Bronchial smooth muscle cell (primary cell): ENCODE measurements around the gene OR5K3. TPM values are rescaled to one million over a fixed set of nuclear protein-coding genes. Genes with fewer than 3 reads are reported as not detected.

Experiments
- total RNA-seq: library from RNA; depleted of rRNA; stranded (reverse); fragments of >200 nt; gene quantifications from 2 replicates; pipeline ENCODE4 v1.2.1, GENCODE V29; 2014

The OR5K3 gene
- not detected in 2 replicates for total RNA-seq

GRCh38 chr3:98390366-98390765, at the start of gene OR5K3:
Gene OR5K3, plus strand, starts transcription at chr3:98390666. Its CDS starts 0 bp downstream, at chr3:98390666.

GRCh38 chr3:98353554-98353953, 36.9 kb upstream of the OR5K3 start, which contains the start of gene OR5K4:
Gene OR5K4, plus strand, starts transcription at chr3:98353854. Its CDS starts 0 bp downstream, at chr3:98353854.

Other genes with a start within 250 kb of the OR5K3 start
- not detected in 2 replicates for gene OR5H14, start 243.2 kb upstream of the OR5K3 start, total RNA-seq
- not detected in 2 replicates for gene OR5H15, start 224.0 kb upstream of the OR5K3 start, total RNA-seq
- gene OR5H6, start 126.4 kb upstream of the OR5K3 start, total RNA-seq = not detected in 2 replicates
- not detected in 2 replicates for gene OR5H2, start 108.2 kb upstream of the OR5K3 start, total RNA-seq
- gene OR5K4, start 36.8 kb upstream of the OR5K3 start, total RNA-seq = not detected in 2 replicates
- gene OR5K1, start 72.5 kb downstream of the OR5K3 start, total RNA-seq = not detected in 2 replicates
- not detected in 2 replicates for gene OR5K2, start 107.0 kb downstream of the OR5K3 start, total RNA-seq
- gene CLDND1, start 132.2 kb downstream of the OR5K3 start, total RNA-seq = 37.8 and 50.4 TPM in 2 replicates
- gene GPR15, start 141.3 kb downstream of the OR5K3 start, total RNA-seq = not detected in 2 replicates
- 15.2 and 20.5 TPM in 2 replicates for gene CPOX, start 202.9 kb downstream of the OR5K3 start, total RNA-seq